Measurements from ENCODE around the gene ENTPD6.

The ENTPD6 gene

DNA sequence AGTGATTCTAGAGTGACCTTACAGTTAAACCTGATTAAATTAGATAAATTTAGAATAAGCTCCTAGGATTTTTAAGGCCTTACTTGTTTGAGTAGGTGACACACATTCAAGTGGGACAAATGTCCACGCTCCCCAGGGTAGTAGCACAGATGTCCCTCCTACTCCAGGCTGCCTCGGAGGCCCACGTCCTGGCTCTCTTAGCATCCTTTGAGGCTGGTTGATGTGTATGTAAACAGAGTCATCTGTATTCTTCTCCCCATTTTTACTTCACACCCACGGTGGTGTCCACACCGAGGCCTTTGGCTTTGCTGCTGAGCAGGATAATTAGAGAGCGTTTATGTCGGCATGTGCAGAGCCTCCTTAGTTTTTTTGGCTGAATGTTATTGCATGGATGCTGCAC lies 15.8 kb downstream of the ENTPD6 start:
- no peak for DNase-seq

DNA sequence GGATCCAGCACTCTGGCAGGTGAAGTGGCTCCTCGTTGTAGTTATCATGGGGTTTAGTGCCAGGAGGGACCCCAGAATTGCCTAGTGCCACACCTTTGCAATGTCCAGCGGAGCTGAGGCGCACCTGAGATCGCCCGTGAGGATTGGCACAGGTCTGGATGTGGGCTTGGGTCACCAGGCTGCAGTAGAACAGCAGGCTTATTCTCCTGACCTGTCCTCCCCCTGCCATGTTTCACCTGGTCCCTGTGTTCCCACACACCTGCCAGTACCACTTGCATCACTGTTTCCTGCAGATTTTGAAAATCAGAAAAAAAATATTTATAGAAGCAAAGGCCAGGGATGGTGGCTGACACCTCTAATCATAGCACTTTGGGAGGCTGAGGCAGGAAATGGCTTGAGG lies 16.7 kb downstream of the ENTPD6 start:
- DNase-seq = no peak

- DNase-seq = no peak
These were observed 18.3 kb downstream of the ENTPD6 start for GRCh38 chr20:25213566-25214425.

DNA sequence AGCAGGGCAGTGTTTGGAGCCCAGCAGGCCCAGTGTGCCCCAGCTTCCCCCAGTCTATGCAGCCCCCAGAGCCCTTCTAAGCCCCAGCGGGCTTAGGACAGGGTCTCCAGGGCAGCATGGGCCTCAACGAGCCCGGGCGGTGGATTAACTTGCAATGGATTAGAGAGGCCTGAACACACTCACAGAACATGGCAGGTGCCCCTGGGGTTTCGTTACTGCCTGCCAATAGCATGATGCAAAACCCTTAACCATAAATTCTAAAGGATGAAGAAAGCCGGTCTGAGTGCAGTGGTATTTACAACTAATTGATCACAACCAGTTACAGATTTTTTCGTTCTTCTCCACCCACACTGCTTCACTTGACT lies 18.9 kb downstream of the ENTPD6 start:
- no peak for DNase-seq

- no peak for DNase-seq
These were observed 19.3 kb downstream of the ENTPD6 start for GRCh38 chr20:25214819-25215218.

DNA sequence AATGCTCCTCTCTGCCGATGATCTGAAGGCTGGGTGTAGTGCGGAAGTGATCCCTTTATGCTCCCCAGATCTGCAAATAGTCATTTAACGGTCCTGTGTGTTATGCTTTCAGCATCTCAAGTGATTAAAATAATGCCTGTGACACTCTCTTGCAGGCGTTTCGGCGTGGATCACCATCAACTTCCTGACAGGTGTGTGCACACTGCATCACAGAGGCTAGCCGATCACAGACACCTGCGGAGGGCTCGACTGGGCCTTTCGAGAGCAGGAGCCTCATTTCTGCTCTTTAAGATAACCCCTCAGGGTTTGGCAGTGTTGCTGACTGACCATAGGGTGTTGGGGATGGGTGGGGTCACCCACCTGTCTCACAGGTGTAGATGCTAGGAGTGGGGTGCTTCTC lies 20.0 kb downstream of the ENTPD6 start:
- DNase-seq = no peak

DNA sequence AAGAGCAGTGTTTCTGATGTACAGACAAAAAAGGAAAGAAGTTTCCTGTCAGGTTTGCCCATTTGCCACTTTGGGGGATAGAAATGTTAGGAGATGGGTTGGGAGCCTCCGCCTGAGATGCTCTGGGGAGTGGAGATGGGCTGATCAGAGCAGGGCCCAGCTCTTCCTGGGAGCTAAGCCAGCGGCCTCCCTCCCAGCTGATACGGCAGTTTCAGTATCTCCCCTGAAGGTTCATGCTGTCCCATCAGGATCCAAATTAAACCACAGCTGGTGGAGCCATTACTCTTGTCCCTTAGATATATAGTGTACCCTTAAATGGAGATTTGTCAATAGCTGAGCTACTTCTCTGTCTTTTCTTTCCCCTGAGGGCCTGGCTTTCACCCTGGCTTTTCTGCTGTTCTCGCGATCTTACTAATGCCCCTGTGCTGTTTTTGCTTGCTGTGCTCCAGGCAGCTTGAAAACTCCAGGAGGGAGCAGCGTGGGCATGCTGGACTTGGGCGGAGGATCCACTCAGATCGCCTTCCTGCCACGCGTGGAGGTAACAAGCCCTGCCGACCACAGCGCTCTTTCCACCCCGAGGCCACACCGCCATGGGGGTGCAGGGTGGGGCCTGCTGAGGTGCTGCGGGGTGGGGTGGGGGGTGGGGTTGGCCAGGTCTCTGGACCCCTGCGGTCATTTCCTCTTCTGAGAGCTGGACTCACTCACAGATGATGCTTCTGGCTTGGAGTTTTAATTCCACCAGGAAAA lies 20.9 kb downstream of the ENTPD6 start:
- no peak for DNase-seq

DNA sequence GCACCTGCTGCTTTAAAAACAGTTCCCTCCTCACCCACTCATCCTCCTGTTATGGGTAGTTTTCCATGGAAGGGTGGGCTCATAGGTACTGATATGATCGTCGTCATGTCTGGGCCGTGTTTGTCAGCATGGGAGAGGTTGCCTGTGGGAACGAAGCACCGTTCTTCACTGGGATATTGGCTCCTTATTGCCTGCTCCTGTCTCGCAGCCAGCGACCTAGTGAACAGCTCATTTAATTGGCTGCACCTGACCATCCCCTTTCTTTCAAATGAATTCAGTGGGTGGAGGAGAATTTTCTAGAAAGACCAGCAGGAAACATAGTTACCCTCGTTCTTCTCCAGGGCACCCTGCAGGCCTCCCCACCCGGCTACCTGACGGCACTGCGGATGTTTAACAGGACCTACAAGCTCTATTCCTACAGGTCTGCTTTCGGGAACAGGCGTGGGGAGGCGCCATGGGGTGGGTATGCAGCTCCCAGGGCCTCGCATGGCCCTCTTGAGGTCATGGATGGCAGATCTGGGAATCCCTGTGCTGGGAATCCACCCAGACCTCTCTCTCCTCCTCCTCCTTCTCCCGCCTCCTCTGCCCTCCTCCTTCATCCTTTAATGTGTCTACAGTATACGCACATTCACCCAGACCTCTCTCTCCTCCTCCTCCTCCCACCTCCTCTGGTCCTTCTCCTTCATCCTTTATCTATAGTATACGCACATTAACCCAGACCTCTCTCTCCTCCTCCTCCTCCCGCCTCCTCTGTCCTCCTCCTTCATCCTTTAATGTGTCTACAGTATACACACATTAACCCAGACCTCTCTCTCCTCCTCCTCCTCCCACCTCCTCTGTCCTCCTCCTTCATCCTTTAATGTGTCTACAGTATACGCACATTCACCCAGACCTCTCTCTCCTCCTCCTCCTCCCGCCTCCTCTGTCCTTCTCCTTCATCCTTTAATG lies 21.9 kb downstream of the ENTPD6 start:
- no peak for DNase-seq

DNA sequence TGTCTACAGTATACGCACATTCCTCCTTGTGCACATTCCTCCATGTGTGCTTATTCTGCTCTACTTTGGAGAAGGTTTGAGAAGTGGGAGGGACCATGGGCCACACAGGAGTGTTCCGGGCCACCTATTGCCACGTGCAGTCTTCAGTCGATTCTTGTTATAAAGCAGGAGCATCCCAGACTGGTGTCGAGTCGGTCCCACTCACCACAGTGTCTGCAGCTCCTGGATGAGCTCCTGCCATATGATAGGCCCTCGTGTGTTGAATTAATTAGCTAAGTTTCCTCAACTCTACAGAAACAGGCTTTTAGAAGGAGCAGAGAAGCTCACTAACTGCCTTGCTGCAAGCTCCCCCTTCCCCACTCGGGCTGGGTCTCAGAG lies 22.6 kb downstream of the ENTPD6 start:
- DNase-seq = no peak

- no peak for DNase-seq
These were observed 23.0 kb downstream of the ENTPD6 start for GRCh38 chr20:25218492-25218891.

DNA sequence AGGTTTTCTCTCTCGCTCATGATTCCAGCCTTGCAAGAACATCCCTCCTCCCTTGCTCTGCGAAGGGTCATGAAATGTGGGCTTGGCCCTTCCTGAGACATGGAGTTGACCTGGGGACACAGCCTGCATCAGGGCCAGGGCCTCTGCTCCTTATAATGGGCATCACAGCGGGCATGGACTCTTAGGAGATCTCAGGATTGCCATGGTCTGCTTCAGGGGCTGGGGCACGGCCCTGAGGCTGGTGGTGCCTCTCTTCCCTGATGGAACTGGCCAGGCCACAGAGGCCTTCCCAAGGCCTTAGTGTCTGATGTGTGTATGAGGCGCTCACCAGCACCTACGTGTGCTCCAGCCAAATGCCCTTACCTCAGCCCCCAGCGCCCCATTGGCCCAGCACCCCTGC lies 23.9 kb downstream of the ENTPD6 start:
- DNase-seq = no peak

GRCh38 chr20:25220021-25220730 lies 24.7 kb downstream of the ENTPD6 start:
- no peak for DNase-seq

- DNase-seq = no peak
These were observed 25.5 kb downstream of the ENTPD6 start for GRCh38 chr20:25220810-25221591.

DNA sequence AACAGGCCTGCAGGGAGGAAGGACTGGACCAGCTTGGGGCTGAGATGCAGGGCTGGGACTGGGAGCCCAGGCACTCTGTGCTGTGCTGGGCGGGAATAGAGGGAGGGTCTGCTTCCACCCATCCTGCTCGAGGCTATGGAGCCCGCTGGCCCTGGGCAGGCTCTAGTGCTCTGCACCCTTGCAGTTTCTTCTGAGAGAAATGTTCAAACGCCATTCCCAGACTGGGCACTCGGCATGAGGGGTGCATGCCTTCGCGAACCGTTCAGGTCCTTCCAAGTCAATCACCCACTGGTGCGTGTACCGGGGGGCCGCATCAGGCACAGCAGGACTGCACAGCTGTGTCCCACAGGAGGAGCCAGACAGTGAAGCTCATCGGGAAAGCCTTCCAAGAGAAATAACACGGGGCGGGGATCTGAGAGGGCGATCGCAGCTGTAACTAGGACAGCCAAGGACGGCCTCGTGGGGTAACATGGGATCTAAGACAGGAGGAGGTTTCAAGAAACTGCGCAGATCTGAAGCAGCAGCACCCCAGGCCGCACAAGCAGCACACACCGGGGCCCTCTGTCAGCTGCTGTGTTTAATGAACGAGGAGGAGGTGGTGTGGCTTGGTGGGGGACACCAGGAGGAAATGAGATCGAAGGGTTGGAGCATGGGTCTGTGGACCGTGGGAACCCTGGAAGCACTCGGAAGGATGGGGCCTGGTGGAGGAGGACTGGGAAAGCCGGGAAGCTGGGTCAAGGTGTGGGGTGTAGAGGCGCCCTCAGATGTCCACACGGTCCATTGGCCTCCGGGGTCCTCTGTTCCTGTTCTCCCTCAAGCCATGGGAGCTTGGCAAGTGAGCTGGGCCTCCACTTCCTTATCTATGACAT lies 26.3 kb downstream of the ENTPD6 start:
- DNase-seq = no peak

GRCh38 chr20:25222461-25223178 lies 27.1 kb downstream of the ENTPD6 start:
- no peak for DNase-seq

DNA sequence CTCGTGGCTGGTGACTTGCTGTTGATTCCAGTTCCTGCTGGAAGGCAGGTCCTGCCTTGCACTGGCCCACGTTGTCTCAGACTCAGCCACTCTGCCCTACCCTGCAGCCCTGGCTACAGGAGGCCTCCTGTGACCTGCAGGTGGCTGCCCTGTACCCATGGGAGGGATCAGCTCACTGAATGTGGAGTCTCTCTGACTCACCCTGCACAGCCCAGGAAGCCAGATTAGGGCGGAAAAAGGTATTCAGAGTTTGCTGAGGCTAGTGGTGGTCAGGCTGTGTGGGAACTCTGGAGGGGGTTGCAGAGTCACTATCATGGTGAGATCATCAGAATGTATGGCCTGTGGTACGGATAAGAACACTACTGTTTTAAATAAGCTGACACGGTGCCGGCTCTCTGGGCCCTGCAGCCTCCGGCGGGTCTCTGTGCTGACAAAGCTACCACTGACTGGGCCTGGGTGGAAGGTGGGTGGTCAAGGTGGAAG lies 27.7 kb downstream of the ENTPD6 start:
- DNase-seq = no peak

- no peak for DNase-seq
These were observed 28.5 kb downstream of the ENTPD6 start for GRCh38 chr20:25223765-25224720.

GRCh38 chr20:25224941-25225340 lies 29.4 kb downstream of the ENTPD6 start:
- DNase-seq = no peak

Measured in NCI-H2227 treated with DMSO at 0.1 percent for 48 hours (cell line).